DOHH2 (cell line): ENCODE results near the gene TMOD2.

Source experiments
- CTCF ChIP-seq: fragments of 200-600 bp; sonication (generic); IDR thresholded peaks from one replicate; pipeline ENCODE4 v1.5.1; 2014; ENCODE audit warnings: antibody characterized with exemption, mild to moderate bottlenecking, low read depth, low read length; ENCODE audit not compliant: poor library complexity, severe bottlenecking
- EZH2phosphoT487 ChIP-seq: fragments of 200-600 bp; sonication (generic); IDR thresholded peaks from 2 replicates; pipeline ENCODE4 v1.6.1; 2017; ENCODE audit warnings: borderline replicate concordance, mild to moderate bottlenecking, antibody characterized with exemption, low read length, moderate library complexity, mixed read lengths

GRCh38 chr15:51706926-51707608 is 44.3 kb upstream of the TMOD2 start:
- TF ChIP-seq CTCF (no peak), EZH2phosphoT487 (no peak)
